Lower leg skin (tissue), 3 donors: ENCODE measurements around the gene XPNPEP2.

Experiments
- POLR2A ChIP-seq, 2 donors: fragments of 450-650 bp; IDR thresholded peaks; one replicate each; pipeline ENCODE4 v1.6.1; 2016 to 2017; ENCODE audit warnings: antibody characterized with exemption in 2 of 2, mild to moderate bottlenecking in 1 of 2, moderate library complexity in 1 of 2
- TF ChIP-seq, protein P1 (sequence below), 3 donors: fragments of 450-650 bp; IDR thresholded peaks; one replicate each; pipeline ENCODE4 v1.5.1; 2016; ENCODE audit warnings: antibody characterized with exemption in 3 of 3, mild to moderate bottlenecking in 3 of 3, moderate library complexity in 2 of 3

- TF ChIP-seq, protein P1, sequence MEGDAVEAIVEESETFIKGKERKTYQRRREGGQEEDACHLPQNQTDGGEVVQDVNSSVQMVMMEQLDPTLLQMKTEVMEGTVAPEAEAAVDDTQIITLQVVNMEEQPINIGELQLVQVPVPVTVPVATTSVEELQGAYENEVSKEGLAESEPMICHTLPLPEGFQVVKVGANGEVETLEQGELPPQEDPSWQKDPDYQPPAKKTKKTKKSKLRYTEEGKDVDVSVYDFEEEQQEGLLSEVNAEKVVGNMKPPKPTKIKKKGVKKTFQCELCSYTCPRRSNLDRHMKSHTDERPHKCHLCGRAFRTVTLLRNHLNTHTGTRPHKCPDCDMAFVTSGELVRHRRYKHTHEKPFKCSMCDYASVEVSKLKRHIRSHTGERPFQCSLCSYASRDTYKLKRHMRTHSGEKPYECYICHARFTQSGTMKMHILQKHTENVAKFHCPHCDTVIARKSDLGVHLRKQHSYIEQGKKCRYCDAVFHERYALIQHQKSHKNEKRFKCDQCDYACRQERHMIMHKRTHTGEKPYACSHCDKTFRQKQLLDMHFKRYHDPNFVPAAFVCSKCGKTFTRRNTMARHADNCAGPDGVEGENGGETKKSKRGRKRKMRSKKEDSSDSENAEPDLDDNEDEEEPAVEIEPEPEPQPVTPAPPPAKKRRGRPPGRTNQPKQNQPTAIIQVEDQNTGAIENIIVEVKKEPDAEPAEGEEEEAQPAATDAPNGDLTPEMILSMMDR (IDR thresholded peaks at IDR 0.05): no peak
- no peak for TF ChIP-seq POLR2A (IDR thresholded peaks at IDR 0.05)
Measured at GRCh38 chrX:129781680-129782495, 43.1 kb downstream of the XPNPEP2 start.
